CD4-positive, alpha-beta T cell (primary cell): ENCODE measurements around the gene SECTM1. TPM values are rescaled to one million over a fixed set of nuclear protein-coding genes. Genes with fewer than 3 reads are reported as not detected.

Experiments used
- ATAC-seq: fragments of 200-7000 bp; cut with Tn5 transposase; one replicate; pipeline ENCODE4 v1.10.0; 2022; ENCODE audit warnings: mild to moderate bottlenecking; ENCODE audit not compliant: poor library complexity
- CTCF ChIA-PET: fragments of 350-600 bp; sonication (Branson Sonifier 250); formaldehyde crosslinking; loops from one replicate; lab custom pipeline; 2021; ENCODE audit warnings: antibody characterized with exemption, inconsistent platforms; lab: Charles Lee
- POLR2A ChIA-PET: fragments of 350-600 bp; sonication (Branson Sonifier 250); formaldehyde crosslinking; loops from one replicate; lab custom pipeline; 2021; ENCODE audit warnings: antibody characterized with exemption, inconsistent platforms; lab: Charles Lee
- DNase-seq, 14 experiments: peaks; one replicate each; pipeline ENCODE4 v3.0.0-alpha.2; 2013 to 2020; ENCODE audit warnings: mixed read lengths in 2 of 14
- H3K27ac ChIP-seq, 2 donors: one replicate each; pipeline versions ENCODE4 v1.5.1 to v1.7.0; 2013; ENCODE audit warnings: low read length in 2 of 2, low read depth in 1 of 2, mild to moderate bottlenecking in 1 of 2
- H3K27me3 ChIP-seq, 2 experiments: 1 replicate in 1 of 2; 2 replicates in 1 of 2; pipeline versions ENCODE4 v1.6.1 to v1.7.0; 2013; ENCODE audit warnings: low read length in 2 of 2, control low read depth in 1 of 2, mild to moderate bottlenecking in 1 of 2, moderate library complexity in 1 of 2; ENCODE audit not compliant: insufficient read depth in 2 of 2, control insufficient read depth in 1 of 2
- H3K36me3 ChIP-seq: one replicate; pipeline ENCODE4 v1.6.1; 2013; ENCODE audit warnings: low read length, control low read depth; ENCODE audit not compliant: insufficient read depth
- H3K4me1 ChIP-seq: one replicate; pipeline ENCODE4 v1.6.1; 2013; ENCODE audit warnings: low read length, control low read depth; ENCODE audit not compliant: insufficient read depth
- H3K4me3 ChIP-seq: one replicate; pipeline ENCODE4 v1.5.1; 2013; ENCODE audit warnings: mild to moderate bottlenecking, low read length, moderate library complexity
- H3K9me3 ChIP-seq, 2 experiments: 1 replicate in 1 of 2; 2 replicates in 1 of 2; pipeline versions ENCODE4 v1.6.1 to v1.7.0; 2013; ENCODE audit warnings: low read length in 2 of 2, mild to moderate bottlenecking in 2 of 2, control low read depth in 1 of 2, moderate library complexity in 1 of 2; ENCODE audit not compliant: control insufficient read depth in 1 of 2, insufficient read depth in 1 of 2
- H3K27ac Mint-ChIP-seq: one replicate; pipeline ENCODE4 v1.8.0; 2020; ENCODE audit warnings: mixed read lengths
- H3K27me3 Mint-ChIP-seq: one replicate; pipeline ENCODE4 v1.8.0; 2021; ENCODE audit warnings: mixed read lengths
- H3K36me3 Mint-ChIP-seq: one replicate; pipeline ENCODE4 v1.8.0; 2021; ENCODE audit warnings: low read depth, mixed read lengths
- H3K4me1 Mint-ChIP-seq: one replicate; pipeline ENCODE4 v1.8.0; 2021; ENCODE audit warnings: low read depth, mixed read lengths
- H3K4me3 Mint-ChIP-seq: one replicate; pipeline ENCODE4 v1.8.0; 2020; ENCODE audit warnings: mild to moderate bottlenecking, mixed read lengths
- H3K9me3 Mint-ChIP-seq: one replicate; pipeline ENCODE4 v1.8.0; 2020; ENCODE audit warnings: mixed read lengths
- CTCF ChIP-seq: fragments of 200-600 bp; IDR thresholded peaks from one replicate; pipeline ENCODE4 v1.8.0; 2022; ENCODE audit warnings: antibody characterized with exemption, mild to moderate bottlenecking
- intact Hi-C, 2 experiments: fragments of 100-400 bp; cut with DNase I in 1 of 2; cut with micrococcal nuclease in 1 of 2; formaldehyde crosslinking; loops; one replicate each; pipeline versions ENCODE4 v1.15.1 to v1.9.0; 2023 to 2025; cut with DNase I, micrococcal nuclease
- total RNA-seq, 174 experiments: library from RNA in 2 of 174; stranded (reverse) in 2 of 174; gene quantifications; one replicate each; pipeline ENCODE4 v1.2.3 and lab custom pipeline; 2021 to 2026

Gene SECTM1
- total RNA-seq, 2 experiments from 2014 or later, result 2.1 to 3.1 TPM

DNA sequence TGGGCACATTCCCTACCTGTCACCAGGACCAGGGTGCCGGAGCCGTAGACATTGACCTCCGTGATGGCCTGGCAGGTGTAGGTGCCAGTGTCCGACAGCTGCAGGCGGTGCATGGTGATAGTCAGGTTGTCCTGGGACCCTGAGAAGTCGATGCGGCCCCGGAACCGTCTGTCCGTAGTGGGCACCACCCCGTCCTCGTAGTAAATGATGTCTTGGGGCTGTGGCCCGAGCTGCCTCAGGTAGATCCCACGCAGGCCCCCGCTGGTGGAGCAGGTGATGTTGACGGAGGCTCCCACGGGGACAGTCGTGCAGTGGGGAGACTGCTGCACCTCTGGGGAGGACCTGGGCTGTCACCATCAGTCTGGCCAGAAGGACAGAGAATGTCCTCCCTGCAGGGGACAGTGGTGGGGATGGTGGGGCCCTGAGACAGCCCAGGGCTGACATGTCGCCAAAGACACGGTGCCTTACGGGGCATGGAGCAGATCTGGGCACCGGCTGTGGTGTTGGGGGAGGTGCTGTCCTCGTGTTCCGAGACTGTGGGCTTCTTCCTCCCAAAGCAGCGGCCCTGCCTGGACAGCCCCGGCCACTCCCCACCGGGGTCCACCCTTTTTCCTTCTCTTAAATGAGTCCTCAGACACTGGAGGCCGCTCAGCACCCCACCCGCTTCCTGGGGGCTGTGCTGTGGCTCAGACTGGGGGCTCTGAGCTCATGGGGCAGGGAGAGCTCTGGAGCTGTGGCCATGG lies 16.7 kb downstream of the SECTM1 start:
- no peak for TF ChIP-seq CTCF
- Mint-ChIP-seq H3K27ac (no peak overlapping the region), H3K27me3 (no peaks in the 10 kb centered on the region), H3K9me3 (no peaks in the 10 kb centered on the region), H3K4me3 (peak overlapping the region; percentile 99), H3K4me1 (peaks cover 33% of the 10 kb centered on the region), H3K36me3 (peaks cover 27% of the 10 kb centered on the region)
- Histone ChIP-seq H3K4me3 (peak overlapping the region; percentile 81), H3K9me3 (peaks cover 0 to 17% of the 10 kb centered on the region in 2 experiments), H3K4me1 (peaks cover 68% of the 10 kb centered on the region), H3K36me3 (peaks cover 11% of the 10 kb centered on the region), H3K27ac (peak overlapping the region; percentile 31 to 80), H3K27me3 (no peaks in the 10 kb centered on the region)
- intact Hi-C loops, result loop anchor here (1.0 to 2.0 kb wide), 3 partner anchors 16 to 44 kb away; partner anchors contain the start of gene CSNK1D (in 1 of the 2)
- POLR2A ChIA-PET, result interaction anchor here (0.6 to 6.4 kb wide), 17 partner anchors 10 to 286 kb away, joined by 3 to 157 read pairs (median 4); partner anchors contain the start of genes CSNK1D and SECTM1
- CTCF ChIA-PET, result interaction anchor here (0.8 to 2.5 kb wide), 4 partner anchors 16 to 116 kb away, joined by 3 to 11 read pairs (median 4); no protein-coding TSS in a partner anchor
- peak; percentile 25 for ATAC-seq
- peak in 4 of 14 experiments; percentile 39 to 55 (median 45) for DNase-seq

GRCh38 chr17:82315703-82316358 lies 17.7 kb downstream of the SECTM1 start:
- DNase-seq (peak in 11 of 14 experiments; percentile 43 to 78 (median 68)), ATAC-seq (peak; percentile 45)
- no peak for TF ChIP-seq CTCF
- peak overlapping the region; percentile 81 for H3K4me3 ChIP-seq
- CTCF ChIA-PET, result interaction anchor here (2.5 kb wide), 1 partner anchor 15 kb away, joined by 11 read pairs; no protein-coding TSS in a partner anchor
- Mint-ChIP-seq H3K4me1 (peaks cover 25% of the 10 kb centered on the region), H3K27me3 (no peaks in the 10 kb centered on the region), H3K4me3 (peak overlapping the region; percentile 99), H3K9me3 (no peaks in the 10 kb centered on the region), H3K36me3 (peaks cover 27% of the 10 kb centered on the region), H3K27ac (no peak overlapping the region)
- H3K27me3 ChIP-seq, result no peaks in the 10 kb centered on the region
- H3K27ac ChIP-seq, result peak overlapping the region; percentile 31 to 80
- H3K36me3 ChIP-seq, result peaks cover 11% of the 10 kb centered on the region
- H3K4me1 ChIP-seq, result peaks cover 58% of the 10 kb centered on the region
- intact Hi-C loops, result loop anchor here (1.0 to 2.0 kb wide), 2 partner anchors 15 to 43 kb away; partner anchors contain the start of gene CSNK1D (in 1 of the 2)
- H3K9me3 ChIP-seq, result peaks cover 0 to 17% of the 10 kb centered on the region in 2 experiments
- POLR2A ChIA-PET, result interaction anchor here (0.6 to 6.4 kb wide), 4 partner anchors 15 to 42 kb away, joined by 3 to 157 read pairs (median 16); partner anchors contain the start of genes CSNK1D and SECTM1
